WTC11 (cell line): ENCODE data around the gene DHDDS. TPM values are rescaled to one million over a fixed set of nuclear protein-coding genes. Genes with fewer than 3 reads are reported as not detected.

Experiments used
- ATAC-seq: fragments of 200-7000 bp; cut with Tn5 transposase; 2 replicates; pipeline ENCODE4 v1.10.0; 2021; ENCODE audit warnings: mild to moderate bottlenecking, moderate library complexity
- CTCF ChIA-PET: fragments of 300-600 bp; sonication (Branson Sonifier 250); formaldehyde crosslinking; loops from one replicate; lab custom pipeline; 2021; ENCODE audit warnings: antibody characterized with exemption; lab: Charles Lee
- POLR2A ChIA-PET: fragments of 350-600 bp; sonication (Branson Sonifier 250); formaldehyde crosslinking; loops from one replicate; lab custom pipeline; 2021; ENCODE audit warnings: antibody characterized with exemption; lab: Charles Lee
- DNase-seq: peaks from one replicate; pipeline ENCODE4 v3.0.0; 2021; ENCODE audit warnings: low spot score
- H3K27ac Mint-ChIP-seq: 2 replicates; pipeline ENCODE4 v1.8.0; 2021; ENCODE audit warnings: mixed read lengths
- H3K27me3 Mint-ChIP-seq: 2 replicates; pipeline ENCODE4 v1.8.0; 2021; ENCODE audit warnings: low read depth, mild to moderate bottlenecking, moderate library complexity, mixed read lengths
- H3K36me3 Mint-ChIP-seq: 2 replicates; pipeline ENCODE4 v1.8.0; 2021; ENCODE audit warnings: mixed read lengths
- H3K4me1 Mint-ChIP-seq: 2 replicates; pipeline ENCODE4 v1.8.0; 2022; ENCODE audit warnings: mixed read lengths
- H3K4me3 Mint-ChIP-seq: 2 replicates; pipeline ENCODE4 v1.8.0; 2021; ENCODE audit warnings: mild to moderate bottlenecking, moderate library complexity, mixed read lengths
- H3K9me3 Mint-ChIP-seq: 2 replicates; pipeline ENCODE4 v1.8.0; 2021; ENCODE audit warnings: mixed read lengths
- EMX1 ChIP-seq: fragments of 250-450 bp; sonication (Bioruptor Pico); IDR thresholded peaks from 2 replicates; pipeline ENCODE4 v1.8.0; 2021; ENCODE audit warnings: mild to moderate bottlenecking
- ETV6 ChIP-seq: sonication (generic); formaldehyde crosslinking; IDR thresholded peaks from 2 replicates; pipeline ENCODE4 v1.8.1; 2022; ENCODE audit warnings: mild to moderate bottlenecking, missing genetic modification reagents
- FOXK1 ChIP-seq: sonication (generic); formaldehyde crosslinking; IDR thresholded peaks from 2 replicates; pipeline ENCODE4 v1.8.0; 2022; ENCODE audit warnings: mild to moderate bottlenecking, moderate library complexity, missing genetic modification reagents
- KAT7 ChIP-seq: sonication (generic); formaldehyde crosslinking; IDR thresholded peaks from 2 replicates; pipeline ENCODE4 v1.8.1; 2023; ENCODE audit warnings: missing genetic modification reagents, mild to moderate bottlenecking, borderline replicate concordance
- NFE2L1 ChIP-seq: sonication (generic); formaldehyde crosslinking; IDR thresholded peaks from 2 replicates; pipeline ENCODE4 v1.8.1; 2023; ENCODE audit warnings: missing genetic modification reagents
- NFYB ChIP-seq: sonication (generic); formaldehyde crosslinking; conservative IDR thresholded peaks from 2 replicates; pipeline ENCODE4 v1.8.0; 2022; ENCODE audit warnings: low read depth, missing genetic modification reagents
- NR3C1 ChIP-seq: sonication (generic); formaldehyde crosslinking; conservative IDR thresholded peaks from 2 replicates; pipeline ENCODE4 v1.8.1; 2023; ENCODE audit warnings: low read depth, mild to moderate bottlenecking, missing genetic modification reagents
- PREB ChIP-seq: sonication (generic); formaldehyde crosslinking; IDR thresholded peaks from 2 replicates; pipeline ENCODE4 v1.8.1; 2022; ENCODE audit warnings: mild to moderate bottlenecking, missing genetic modification reagents, moderate library complexity, borderline replicate concordance
- RORB ChIP-seq: fragments of 250-450 bp; sonication (Bioruptor Pico); IDR thresholded peaks from 2 replicates; pipeline ENCODE4 v1.9.0; 2021; ENCODE audit warnings: mild to moderate bottlenecking
- ZNF423 ChIP-seq: fragments of 250-450 bp; sonication (Bioruptor Pico); IDR thresholded peaks from 2 replicates; pipeline ENCODE4 v2.1.2; 2022; ENCODE audit warnings: mild to moderate bottlenecking, moderate library complexity
- total RNA-seq: library from RNA; stranded (reverse); gene quantifications from 3 replicates; pipeline ENCODE4 v1.2.3, GENCODE V29; 2021
- TF ChIP-seq, protein P1 (sequence below): sonication (generic); formaldehyde crosslinking; IDR thresholded peaks from 2 replicates; pipeline ENCODE4 v1.8.1; 2023; ENCODE audit warnings: mild to moderate bottlenecking, missing genetic modification reagents
- TF ChIP-seq, protein P2 (sequence below): sonication (generic); formaldehyde crosslinking; IDR thresholded peaks from 2 replicates; pipeline ENCODE4 v1.8.0; 2023; ENCODE audit warnings: missing genetic modification reagents, mild to moderate bottlenecking, borderline replicate concordance

The DHDDS gene
- total RNA-seq, 1 experiment from 2014 or later, result 55.4 TPM

DNA sequence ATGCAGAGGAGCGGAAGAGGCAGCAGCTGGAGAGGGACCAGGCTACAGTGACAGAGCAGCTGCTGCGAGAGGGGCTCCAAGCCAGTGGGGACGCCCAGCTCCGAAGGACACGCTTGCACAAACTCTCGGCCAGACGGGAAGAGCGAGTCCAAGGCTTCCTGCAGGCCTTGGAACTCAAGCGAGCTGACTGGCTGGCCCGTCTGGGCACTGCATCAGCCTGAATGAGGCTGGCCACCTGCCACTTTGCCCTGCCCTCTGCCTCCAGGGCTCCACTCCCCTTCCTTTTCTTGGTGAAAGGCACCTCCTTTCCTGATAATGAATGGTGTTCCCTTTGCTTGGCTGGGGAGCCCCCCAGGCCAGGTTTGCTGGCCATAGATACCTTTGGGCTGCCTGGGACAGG, 36.8 kb downstream of the DHDDS start:
- ChIA-PET POLR2A (no interaction called here), CTCF (interaction anchor here (0.5 to 3.5 kb wide), 3 partner anchors 69 to 183 kb away, joined by 3 to 12 read pairs (median 5); no protein-coding TSS in a partner anchor)
- Mint-ChIP-seq H3K36me3 (peaks cover 43% of the 10 kb centered on the region), H3K27ac (no peak overlapping the region), H3K4me1 (peaks cover 29% of the 10 kb centered on the region), H3K9me3 (no peaks in the 10 kb centered on the region), H3K4me3 (no peak overlapping the region), H3K27me3 (no peaks in the 10 kb centered on the region; the same call in 1 of the 2 replicates)
- no peak for ATAC-seq
- TF ChIP-seq, protein P1, sequence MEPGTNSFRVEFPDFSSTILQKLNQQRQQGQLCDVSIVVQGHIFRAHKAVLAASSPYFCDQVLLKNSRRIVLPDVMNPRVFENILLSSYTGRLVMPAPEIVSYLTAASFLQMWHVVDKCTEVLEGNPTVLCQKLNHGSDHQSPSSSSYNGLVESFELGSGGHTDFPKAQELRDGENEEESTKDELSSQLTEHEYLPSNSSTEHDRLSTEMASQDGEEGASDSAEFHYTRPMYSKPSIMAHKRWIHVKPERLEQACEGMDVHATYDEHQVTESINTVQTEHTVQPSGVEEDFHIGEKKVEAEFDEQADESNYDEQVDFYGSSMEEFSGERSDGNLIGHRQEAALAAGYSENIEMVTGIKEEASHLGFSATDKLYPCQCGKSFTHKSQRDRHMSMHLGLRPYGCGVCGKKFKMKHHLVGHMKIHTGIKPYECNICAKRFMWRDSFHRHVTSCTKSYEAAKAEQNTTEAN (CRISPR knock-in tag), result no peak
- DNase-seq, result no peak

DNA sequence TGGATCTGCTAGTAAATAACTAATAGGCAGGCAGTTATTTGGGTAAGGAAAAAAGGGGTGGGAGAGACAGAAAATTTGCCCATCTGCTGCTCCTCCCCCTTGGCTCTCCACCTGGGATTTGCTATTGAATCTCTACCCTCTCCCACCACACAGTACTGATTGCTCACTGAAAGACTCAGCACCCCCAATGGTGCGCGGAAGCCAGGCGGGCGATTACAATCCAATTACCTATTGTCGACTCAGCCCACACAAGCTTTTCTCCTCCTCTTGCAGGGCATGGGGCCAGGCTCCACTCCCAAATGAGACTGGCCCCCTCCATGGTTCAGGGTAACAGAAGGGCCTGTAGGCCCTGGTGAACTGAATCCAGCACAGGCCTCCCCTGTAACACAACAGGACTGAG, 37.4 kb downstream of the DHDDS start:
- H3K27me3 Mint-ChIP-seq, result no peaks in the 10 kb centered on the region; the same call in 1 of the 2 replicates
- POLR2A ChIA-PET, result interaction anchor here (1.0 to 3.8 kb wide), 2 partner anchors 31 to 52 kb away, joined by 7 to 19 read pairs; no protein-coding TSS in a partner anchor
- TF ChIP-seq KAT7 (CRISPR knock-in tag) (no peak), EMX1 (0 out of 2 replicates have a peak, but pooled peaks have one; percentile 42), NFYB (CRISPR knock-in tag) (no peak)
- no peak for DNase-seq
- no peak for ATAC-seq
- peaks cover 49% of the 10 kb centered on the region for H3K36me3 Mint-ChIP-seq
- H3K27ac Mint-ChIP-seq, result 0 out of 2 replicates have a peak overlapping the region, but pooled peaks have one; percentile 79
- CTCF ChIA-PET, result interaction anchor here (0.8 to 3.8 kb wide), 10 partner anchors 11 to 292 kb away, joined by 3 to 33 read pairs (median 6); partner anchors contain the start of genes CNKSR1, DHDDS and RPS6KA1
- peaks cover 31% of the 10 kb centered on the region for H3K4me1 Mint-ChIP-seq
- H3K9me3 Mint-ChIP-seq, result no peaks in the 10 kb centered on the region
- no peak overlapping the region for H3K4me3 Mint-ChIP-seq

GRCh38 chr1:26470878-26471497, 38.9 kb downstream of the DHDDS start:
- H3K27ac Mint-ChIP-seq, result peak overlapping the region; percentile 83; the same call in 1 of the 2 replicates
- peaks cover 49% of the 10 kb centered on the region for H3K36me3 Mint-ChIP-seq
- POLR2A ChIA-PET, result interaction anchor here (0.7 to 3.8 kb wide), 6 partner anchors 30 to 77 kb away, joined by 3 to 22 read pairs (median 10); partner anchors contain the start of genes DHDDS, LIN28A and RPS6KA1
- H3K27me3 Mint-ChIP-seq, result no peaks in the 10 kb centered on the region; the same call in 1 of the 2 replicates
- CTCF ChIA-PET, result interaction anchor here (0.9 to 3.8 kb wide), 20 partner anchors 25 to 435 kb away, joined by 3 to 33 read pairs (median 4); partner anchors contain the start of genes CEP85, DHDDS, RPS6KA1 and SH3BGRL3
- DNase-seq (no peak), ATAC-seq (no peak)
- no peaks in the 10 kb centered on the region for H3K9me3 Mint-ChIP-seq
- peaks cover 31% of the 10 kb centered on the region for H3K4me1 Mint-ChIP-seq
- TF ChIP-seq RORB (CRISPR knock-in tag) (no peak), NFE2L1 (peak; percentile 36; the same call in 1 of the 2 replicates), ETV6 (CRISPR knock-in tag) (no peak), FOXK1 (CRISPR knock-in tag) (0 out of 2 replicates have a peak, but pooled peaks have one; percentile 6)
- H3K4me3 Mint-ChIP-seq, result peak overlapping the region; percentile 78

- peak overlapping the region; percentile 63 for H3K27ac Mint-ChIP-seq
- POLR2A ChIA-PET, result interaction anchor here (0.6 to 3.8 kb wide), 9 partner anchors 29 to 597 kb away, joined by 3 to 22 read pairs (median 3); partner anchors contain the start of genes DHDDS, LIN28A, RPS6KA1 and SH3BGRL3
- peaks cover 53% of the 10 kb centered on the region for H3K36me3 Mint-ChIP-seq
- H3K4me1 Mint-ChIP-seq, result peaks cover 31% of the 10 kb centered on the region
- peak overlapping the region; percentile 78 for H3K4me3 Mint-ChIP-seq
- CTCF ChIA-PET, result interaction anchor here (0.5 to 3.8 kb wide), 15 partner anchors 11 to 436 kb away, joined by 3 to 33 read pairs (median 4); partner anchors contain the start of genes CEP85, DHDDS, RPS6KA1 and SH3BGRL3
- peak; percentile 46 for ATAC-seq
- H3K9me3 Mint-ChIP-seq, result no peaks in the 10 kb centered on the region
- no peaks in the 10 kb centered on the region; the same call in 1 of the 2 replicates for H3K27me3 Mint-ChIP-seq
- peak; percentile 73 for DNase-seq
- no peak for TF ChIP-seq NR3C1 (CRISPR knock-in tag)
- no peak for TF ChIP-seq ZNF423 (CRISPR knock-in tag)
- TF ChIP-seq PREB (CRISPR knock-in tag), result no peak
- TF ChIP-seq, protein P1 (CRISPR knock-in tag), result no peak
- TF ChIP-seq, protein P2, sequence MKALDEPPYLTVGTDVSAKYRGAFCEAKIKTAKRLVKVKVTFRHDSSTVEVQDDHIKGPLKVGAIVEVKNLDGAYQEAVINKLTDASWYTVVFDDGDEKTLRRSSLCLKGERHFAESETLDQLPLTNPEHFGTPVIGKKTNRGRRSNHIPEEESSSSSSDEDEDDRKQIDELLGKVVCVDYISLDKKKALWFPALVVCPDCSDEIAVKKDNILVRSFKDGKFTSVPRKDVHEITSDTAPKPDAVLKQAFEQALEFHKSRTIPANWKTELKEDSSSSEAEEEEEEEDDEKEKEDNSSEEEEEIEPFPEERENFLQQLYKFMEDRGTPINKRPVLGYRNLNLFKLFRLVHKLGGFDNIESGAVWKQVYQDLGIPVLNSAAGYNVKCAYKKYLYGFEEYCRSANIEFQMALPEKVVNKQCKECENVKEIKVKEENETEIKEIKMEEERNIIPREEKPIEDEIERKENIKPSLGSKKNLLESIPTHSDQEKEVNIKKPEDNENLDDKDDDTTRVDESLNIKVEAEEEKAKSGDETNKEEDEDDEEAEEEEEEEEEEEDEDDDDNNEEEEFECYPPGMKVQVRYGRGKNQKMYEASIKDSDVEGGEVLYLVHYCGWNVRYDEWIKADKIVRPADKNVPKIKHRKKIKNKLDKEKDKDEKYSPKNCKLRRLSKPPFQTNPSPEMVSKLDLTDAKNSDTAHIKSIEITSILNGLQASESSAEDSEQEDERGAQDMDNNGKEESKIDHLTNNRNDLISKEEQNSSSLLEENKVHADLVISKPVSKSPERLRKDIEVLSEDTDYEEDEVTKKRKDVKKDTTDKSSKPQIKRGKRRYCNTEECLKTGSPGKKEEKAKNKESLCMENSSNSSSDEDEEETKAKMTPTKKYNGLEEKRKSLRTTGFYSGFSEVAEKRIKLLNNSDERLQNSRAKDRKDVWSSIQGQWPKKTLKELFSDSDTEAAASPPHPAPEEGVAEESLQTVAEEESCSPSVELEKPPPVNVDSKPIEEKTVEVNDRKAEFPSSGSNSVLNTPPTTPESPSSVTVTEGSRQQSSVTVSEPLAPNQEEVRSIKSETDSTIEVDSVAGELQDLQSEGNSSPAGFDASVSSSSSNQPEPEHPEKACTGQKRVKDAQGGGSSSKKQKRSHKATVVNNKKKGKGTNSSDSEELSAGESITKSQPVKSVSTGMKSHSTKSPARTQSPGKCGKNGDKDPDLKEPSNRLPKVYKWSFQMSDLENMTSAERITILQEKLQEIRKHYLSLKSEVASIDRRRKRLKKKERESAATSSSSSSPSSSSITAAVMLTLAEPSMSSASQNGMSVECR (CRISPR knock-in tag), result peak; percentile 76
Observed at GRCh38 chr1:26471498-26472319, 39.6 kb downstream of the DHDDS start.
